Endothelial cell of umbilical vein (primary cell): Measurements from ENCODE around the gene RBFOX1. TPM values are rescaled to one million over a fixed set of nuclear protein-coding genes. Genes with fewer than 3 reads are reported as not detected.

Experiments
- BruUV-seq: library from RNA; stranded (reverse); fragments of 400-500 nt; replicated peaks from 2 replicates; lab custom pipeline; 2021; lab: Mats Ljungman, UMichigan
- CTCF ChIA-PET: fragments of 300-600, 350-600 bp; sonication (Branson Sonifier 250); formaldehyde crosslinking; loops from one replicate; lab custom pipeline; 2021; ENCODE audit warnings: antibody characterized with exemption, inconsistent platforms; lab: Charles Lee
- POLR2A ChIA-PET: fragments of 300-600, 350-600 bp; sonication (Branson Sonifier 250); formaldehyde crosslinking; loops from one replicate; lab custom pipeline; 2021; ENCODE audit warnings: antibody characterized with exemption, inconsistent platforms; lab: Charles Lee
- DNase-seq: peaks from one replicate; pipeline ENCODE4 v3.0.0-alpha.2; 2011; ENCODE audit warnings: low read depth, low spot score
- FAIRE-seq: peaks from 2 replicates; lab custom pipeline; 2011; peaks lifted over from hg19 to GRCh38; lab: Jason Lieb, UNC
- H2AFZ ChIP-seq: 2 replicates; pipeline ENCODE4 v1.6.0; 2012; ENCODE audit warnings: low read depth, low read length, control low read depth, inconsistent platforms
- H3K27ac ChIP-seq: 2 replicates; pipeline ENCODE4 v1.5.1; 2011; ENCODE audit warnings: low read depth, mild to moderate bottlenecking, control low read depth, low read length, moderate library complexity; ENCODE audit not compliant: insufficient read depth
- H3K27me3 ChIP-seq, 2 experiments: 2 replicates each; pipeline versions ENCODE4 v1.6.0 to v1.6.1; 2011; ENCODE audit warnings: low read length in 2 of 2, mixed read lengths in 1 of 2; ENCODE audit not compliant: control insufficient read depth in 2 of 2, insufficient read depth in 2 of 2
- H3K36me3 ChIP-seq, 2 experiments: 2 replicates in 1 of 2; 3 replicates in 1 of 2; pipeline ENCODE4 v1.5.1; 2011; ENCODE audit warnings: low read length in 2 of 2, mild to moderate bottlenecking in 1 of 2, moderate library complexity in 1 of 2; ENCODE audit not compliant: control insufficient read depth in 2 of 2, insufficient read depth in 2 of 2; ENCODE audit errors: extremely low read depth in 1 of 2
- H3K4me1 ChIP-seq: 3 replicates; pipeline ENCODE4 v1.5.1; 2011; ENCODE audit warnings: mild to moderate bottlenecking, low read length; ENCODE audit not compliant: control insufficient read depth, insufficient read depth; ENCODE audit errors: extremely low read depth
- H3K4me2 ChIP-seq: 2 replicates; pipeline ENCODE4 v1.6.1; 2011; ENCODE audit warnings: low read length, control low read depth, mixed read lengths; ENCODE audit not compliant: insufficient read depth
- H3K4me3 ChIP-seq, 3 experiments: fragments of 200-600 bp in 1 of 3; sonication (generic), shearing (Covaris generic) in 1 of 3; replicated peaks in 1 of 3; 2 replicates each; pipeline ENCODE4 v1.5.1; 2011 to 2016; ENCODE audit warnings: control low read depth in 3 of 3, low read length in 3 of 3, mild to moderate bottlenecking in 2 of 3, inconsistent platforms in 1 of 3, low read depth in 1 of 3, moderate library complexity in 1 of 3; ENCODE audit not compliant: insufficient read depth in 1 of 3
- H3K79me2 ChIP-seq: 2 replicates; pipeline ENCODE4 v1.6.0; 2012; ENCODE audit warnings: low read length, inconsistent platforms; ENCODE audit not compliant: control insufficient read depth, insufficient read depth
- H3K9ac ChIP-seq: replicated peaks from 2 replicates; pipeline ENCODE3; 2011; ENCODE audit warnings: low read length, control low read depth; ENCODE audit not compliant: insufficient read depth; ENCODE audit errors: extremely low read depth
- H3K9me1 ChIP-seq: replicated peaks from 3 replicates; pipeline ENCODE4 v1.6.0; 2011; ENCODE audit warnings: mild to moderate bottlenecking, low read length; ENCODE audit not compliant: control insufficient read depth, insufficient read depth; ENCODE audit errors: extremely low read depth
- H3K9me3 ChIP-seq: replicated peaks from 2 replicates; pipeline ENCODE4 v1.5.1; 2012; ENCODE audit warnings: low read length, inconsistent platforms; ENCODE audit not compliant: control insufficient read depth, insufficient read depth
- H4K20me1 ChIP-seq: replicated peaks from 2 replicates; pipeline ENCODE3; 2011; ENCODE audit warnings: mild to moderate bottlenecking, low read length; ENCODE audit not compliant: control insufficient read depth, insufficient read depth; ENCODE audit errors: extremely low read depth
- EZH2 ChIP-seq: IDR thresholded peaks from 2 replicates; pipeline ENCODE4 v1.6.1; 2012; ENCODE audit warnings: borderline replicate concordance, low read depth, mild to moderate bottlenecking, moderate library complexity, low read length, inconsistent platforms; ENCODE audit not compliant: severe bottlenecking
- FOS ChIP-seq: IDR thresholded peaks from 2 replicates; pipeline ENCODE4 v1.6.1; 2011; ENCODE audit warnings: mild to moderate bottlenecking, low read length, moderate library complexity, borderline replicate concordance; ENCODE audit not compliant: insufficient read depth
- GATA2 ChIP-seq: IDR thresholded peaks from 2 replicates; pipeline ENCODE4 v1.7.0; 2011; ENCODE audit warnings: low read depth, mild to moderate bottlenecking, moderate library complexity, mixed read lengths, low read length; ENCODE audit not compliant: insufficient read length, insufficient read depth
- JUN ChIP-seq: IDR thresholded peaks from 2 replicates; pipeline ENCODE4 v1.6.1; 2011; ENCODE audit warnings: borderline replicate concordance, low read depth; ENCODE audit not compliant: insufficient read length, insufficient read depth
- MAX ChIP-seq: IDR thresholded peaks from 2 replicates; pipeline ENCODE4 v1.6.1; 2011; ENCODE audit not compliant: insufficient read depth, insufficient read length
- MYC ChIP-seq: IDR thresholded peaks from one replicate; pipeline ENCODE4 v1.6.1; 2011; ENCODE audit warnings: mild to moderate bottlenecking, low read depth, low read length
- POLR2A ChIP-seq: IDR thresholded peaks from 2 replicates; pipeline ENCODE4 v1.6.1; 2012; ENCODE audit warnings: low read depth, mild to moderate bottlenecking, control low read depth, low read length
- POLR2AphosphoS5 ChIP-seq: IDR thresholded peaks from 2 replicates; pipeline ENCODE4 v1.6.1; 2012; ENCODE audit warnings: low read depth, mild to moderate bottlenecking, control low read depth, low read length, moderate library complexity; ENCODE audit not compliant: insufficient read depth
- dilution Hi-C: fragments of 300-500 bp; cut with MboI; formaldehyde crosslinking; loops from one replicate; pipeline ENCODE4 v1.15.0; 2019; ENCODE audit warnings: low sequenced_read_pairs; ENCODE audit not compliant: extremely low pct_ligation_motif_present
- intact Hi-C: fragments of 100-400 bp; cut with micrococcal nuclease; formaldehyde crosslinking; loops from one replicate; pipeline ENCODE4 v1.10.0; 2022
- polyA plus RNA-seq, 4 experiments: library from polyadenylated mRNA; depleted of rRNA in 3 of 4; stranded (reverse) in 3 of 4; unstranded in 1 of 4; fragments of >200 nt; gene quantifications; 2 replicates each; pipeline versions ENCODE4 v1.2.1 to v1.2.3, GENCODE V29; 2011 to 2012; ENCODE audit warnings: missing spikeins in 1 of 4
- total RNA-seq: library from RNA; stranded (reverse); gene quantifications from 2 replicates; pipeline ENCODE4 v1.2.3, GENCODE V29; 2021
- TF ChIP-seq, protein P1 (sequence below), 2 donors: IDR thresholded peaks; 1 replicate in 1 of 2; 2 replicates in 1 of 2; pipeline ENCODE4 v1.5.1; 2011; ENCODE audit warnings: low read length in 2 of 2, mild to moderate bottlenecking in 2 of 2, moderate library complexity in 2 of 2, control low read depth in 1 of 2, inconsistent platforms in 1 of 2, low read depth in 1 of 2; ENCODE audit not compliant: insufficient read depth in 1 of 2; ENCODE audit errors: extremely low read depth in 1 of 2

RBFOX1 gene
- total and polyA plus RNA-seq, 2 donors (not counting 3 experiments of a cell fraction or from before 2014, with no cell fraction given): not detected

DNA sequence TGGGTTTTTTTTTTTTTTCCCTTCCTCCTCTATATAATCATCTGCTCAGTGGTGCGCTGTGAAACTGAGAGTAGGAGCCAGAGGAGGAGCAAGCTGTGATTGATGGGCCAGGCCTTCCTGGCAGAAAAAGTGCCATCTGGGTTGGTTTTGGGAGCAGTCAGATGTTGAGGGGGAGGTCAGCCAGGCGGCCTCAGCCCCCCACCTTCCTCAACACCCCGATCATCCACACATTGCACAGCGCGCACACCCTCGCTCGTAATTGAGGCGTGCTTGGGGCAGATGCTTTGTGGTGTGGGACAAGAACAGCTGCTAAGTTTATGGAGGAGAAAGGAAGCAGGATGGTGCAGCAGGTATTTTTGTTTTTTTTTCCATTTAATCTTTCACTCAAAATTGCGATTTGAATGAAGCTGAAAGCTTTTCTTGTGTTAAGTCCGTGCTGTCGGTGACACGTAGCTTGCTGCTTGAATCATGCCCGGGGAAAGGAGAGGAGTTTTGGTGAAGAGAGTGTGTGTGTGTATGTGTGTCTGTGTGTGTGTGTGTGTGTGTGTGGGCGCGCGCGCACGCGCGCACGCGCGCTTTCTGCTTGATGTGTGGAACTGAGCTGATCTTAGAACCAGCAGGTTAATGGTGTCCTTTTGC is 177.4 kb downstream of the RBFOX1 start:
- intact Hi-C loops: no loop called here
- H3K4me2 ChIP-seq: no peak overlapping the region
- H2AFZ ChIP-seq: no peak overlapping the region
- CTCF ChIA-PET: no interaction called here
- H3K9me3 ChIP-seq: peaks cover 3% of the 10 kb centered on the region
- H3K4me1 ChIP-seq: no peaks in the 10 kb centered on the region
- TF ChIP-seq EZH2 (no peak), MAX (no peak), FOS (no peak), GATA2 (no peak), MYC (no peak), JUN (no peak), POLR2AphosphoS5 (no peak), POLR2A (no peak)
- TF ChIP-seq, protein P1, sequence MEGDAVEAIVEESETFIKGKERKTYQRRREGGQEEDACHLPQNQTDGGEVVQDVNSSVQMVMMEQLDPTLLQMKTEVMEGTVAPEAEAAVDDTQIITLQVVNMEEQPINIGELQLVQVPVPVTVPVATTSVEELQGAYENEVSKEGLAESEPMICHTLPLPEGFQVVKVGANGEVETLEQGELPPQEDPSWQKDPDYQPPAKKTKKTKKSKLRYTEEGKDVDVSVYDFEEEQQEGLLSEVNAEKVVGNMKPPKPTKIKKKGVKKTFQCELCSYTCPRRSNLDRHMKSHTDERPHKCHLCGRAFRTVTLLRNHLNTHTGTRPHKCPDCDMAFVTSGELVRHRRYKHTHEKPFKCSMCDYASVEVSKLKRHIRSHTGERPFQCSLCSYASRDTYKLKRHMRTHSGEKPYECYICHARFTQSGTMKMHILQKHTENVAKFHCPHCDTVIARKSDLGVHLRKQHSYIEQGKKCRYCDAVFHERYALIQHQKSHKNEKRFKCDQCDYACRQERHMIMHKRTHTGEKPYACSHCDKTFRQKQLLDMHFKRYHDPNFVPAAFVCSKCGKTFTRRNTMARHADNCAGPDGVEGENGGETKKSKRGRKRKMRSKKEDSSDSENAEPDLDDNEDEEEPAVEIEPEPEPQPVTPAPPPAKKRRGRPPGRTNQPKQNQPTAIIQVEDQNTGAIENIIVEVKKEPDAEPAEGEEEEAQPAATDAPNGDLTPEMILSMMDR (IDR thresholded peaks at IDR 0.05; ENCODE audit: extremely low read depth in 1 of 2, insufficient read depth in 1 of 2, low read depth in 1 of 2, low read length in 2 of 2): no peak
- POLR2A ChIA-PET: no interaction called here
- no peaks in the 10 kb centered on the region for H4K20me1 ChIP-seq
- H3K9me1 ChIP-seq: no peaks in the 10 kb centered on the region
- no peak overlapping the region for H3K9ac ChIP-seq
- H3K27ac ChIP-seq: no peak overlapping the region
- BruUV-seq: no TSS peak
- H3K79me2 ChIP-seq: no peaks in the 10 kb centered on the region
- dilution Hi-C loops: no loop called here
- no peak overlapping the region for H3K4me3 ChIP-seq
- H3K36me3 ChIP-seq: no peaks in the 10 kb centered on the region
- DNase-seq (no peak), FAIRE-seq (no peak)
- no peaks in the 10 kb centered on the region for H3K27me3 ChIP-seq
